ENCODE measurements around the gene TMOD3.

The TMOD3 gene

DNA sequence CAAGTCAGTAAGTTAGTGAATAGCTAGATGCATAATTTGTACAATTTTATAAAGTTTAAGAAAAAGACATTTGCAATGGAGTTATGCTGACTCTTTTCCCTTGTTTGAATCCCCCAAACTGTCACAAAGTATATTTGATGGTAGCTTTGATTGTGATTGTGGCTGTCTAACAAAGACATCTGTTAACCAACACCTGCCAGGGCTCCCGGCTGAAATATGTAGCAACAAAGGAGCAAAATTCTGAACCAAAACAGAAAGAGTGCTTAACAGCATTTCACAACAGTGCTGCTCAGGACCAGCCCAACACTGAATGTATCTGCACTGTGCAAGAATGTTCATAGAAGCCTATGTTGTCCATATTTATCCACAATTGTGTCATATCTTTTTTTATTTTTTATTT, 102.7 kb downstream of the TMOD3 start:
- no peak for DNase-seq (ENCODE audit: low spot score)
- in situ Hi-C loops (cut with MboI; ENCODE audit: low pct_unique_long_range_greater_than_20kb, low sequenced_read_pairs, unreplicated experiment): no loop called here
- TF ChIP-seq, protein P1, sequence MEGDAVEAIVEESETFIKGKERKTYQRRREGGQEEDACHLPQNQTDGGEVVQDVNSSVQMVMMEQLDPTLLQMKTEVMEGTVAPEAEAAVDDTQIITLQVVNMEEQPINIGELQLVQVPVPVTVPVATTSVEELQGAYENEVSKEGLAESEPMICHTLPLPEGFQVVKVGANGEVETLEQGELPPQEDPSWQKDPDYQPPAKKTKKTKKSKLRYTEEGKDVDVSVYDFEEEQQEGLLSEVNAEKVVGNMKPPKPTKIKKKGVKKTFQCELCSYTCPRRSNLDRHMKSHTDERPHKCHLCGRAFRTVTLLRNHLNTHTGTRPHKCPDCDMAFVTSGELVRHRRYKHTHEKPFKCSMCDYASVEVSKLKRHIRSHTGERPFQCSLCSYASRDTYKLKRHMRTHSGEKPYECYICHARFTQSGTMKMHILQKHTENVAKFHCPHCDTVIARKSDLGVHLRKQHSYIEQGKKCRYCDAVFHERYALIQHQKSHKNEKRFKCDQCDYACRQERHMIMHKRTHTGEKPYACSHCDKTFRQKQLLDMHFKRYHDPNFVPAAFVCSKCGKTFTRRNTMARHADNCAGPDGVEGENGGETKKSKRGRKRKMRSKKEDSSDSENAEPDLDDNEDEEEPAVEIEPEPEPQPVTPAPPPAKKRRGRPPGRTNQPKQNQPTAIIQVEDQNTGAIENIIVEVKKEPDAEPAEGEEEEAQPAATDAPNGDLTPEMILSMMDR (IDR thresholded peaks at IDR 0.05; ENCODE audit: extremely low read depth, insufficient read depth, missing control alignments): no peak

DNA sequence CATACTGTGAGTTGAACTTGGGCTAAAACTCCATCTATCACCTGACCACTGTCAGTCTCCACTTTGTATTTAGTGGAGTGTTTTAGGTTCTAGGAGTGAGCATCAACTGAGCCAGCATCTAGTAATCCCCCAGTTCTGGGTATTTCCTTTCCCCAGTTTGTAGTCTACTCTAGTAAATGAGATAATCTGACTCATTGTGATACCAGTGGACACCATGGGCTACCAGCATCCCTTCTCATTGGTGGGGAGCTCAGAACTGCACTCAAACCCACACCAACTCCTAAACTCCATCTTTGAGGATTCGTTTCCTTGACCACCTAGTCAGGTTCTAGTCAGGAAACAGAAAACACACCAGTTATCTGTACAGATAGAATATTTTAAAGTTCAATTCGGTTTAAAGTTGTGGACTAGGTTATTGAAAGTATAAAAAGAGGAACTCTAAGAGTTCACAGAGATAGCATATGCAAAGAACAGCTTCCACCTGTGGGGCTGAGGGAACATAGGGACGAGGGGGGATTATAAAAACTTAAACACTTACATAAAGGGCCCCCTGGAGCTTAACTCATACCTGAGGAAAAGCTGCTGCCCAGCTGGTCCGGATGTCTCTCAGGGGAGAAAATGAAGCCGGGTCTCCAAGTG, 106.1 kb downstream of the TMOD3 start:
- DNase-seq (ENCODE audit: low spot score): peak; percentile 73
- in situ Hi-C loops (cut with MboI; ENCODE audit: low pct_unique_long_range_greater_than_20kb, low sequenced_read_pairs, unreplicated experiment): no loop called here
- TF ChIP-seq, protein P1 (IDR thresholded peaks at IDR 0.05; ENCODE audit: extremely low read depth, insufficient read depth, missing control alignments): no peak

DNA sequence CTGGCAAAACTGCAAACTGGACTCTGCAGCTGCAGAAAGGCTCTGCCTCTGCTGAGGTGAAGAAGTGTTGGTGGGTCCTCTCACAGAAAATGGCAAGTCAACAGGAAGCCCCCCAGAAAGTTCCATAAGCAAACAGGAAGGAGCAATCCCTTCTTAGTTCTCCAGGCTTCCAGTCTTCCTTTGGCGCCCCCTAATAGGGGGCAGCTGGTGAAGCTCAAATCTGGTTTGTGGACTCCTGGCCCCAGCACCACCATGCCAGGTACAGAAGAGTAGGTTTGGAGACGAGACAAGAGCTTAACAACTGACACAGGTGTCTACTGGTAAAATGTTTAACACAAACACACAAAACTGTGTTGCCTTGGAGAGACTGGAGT, 106.6 kb downstream of the TMOD3 start:
- TF ChIP-seq, protein P1 (IDR thresholded peaks at IDR 0.05; ENCODE audit: extremely low read depth, insufficient read depth, missing control alignments): no peak
- no peak for DNase-seq (ENCODE audit: low spot score)
- in situ Hi-C loops (cut with MboI; ENCODE audit: low pct_unique_long_range_greater_than_20kb, low sequenced_read_pairs, unreplicated experiment): no loop called here

DNA sequence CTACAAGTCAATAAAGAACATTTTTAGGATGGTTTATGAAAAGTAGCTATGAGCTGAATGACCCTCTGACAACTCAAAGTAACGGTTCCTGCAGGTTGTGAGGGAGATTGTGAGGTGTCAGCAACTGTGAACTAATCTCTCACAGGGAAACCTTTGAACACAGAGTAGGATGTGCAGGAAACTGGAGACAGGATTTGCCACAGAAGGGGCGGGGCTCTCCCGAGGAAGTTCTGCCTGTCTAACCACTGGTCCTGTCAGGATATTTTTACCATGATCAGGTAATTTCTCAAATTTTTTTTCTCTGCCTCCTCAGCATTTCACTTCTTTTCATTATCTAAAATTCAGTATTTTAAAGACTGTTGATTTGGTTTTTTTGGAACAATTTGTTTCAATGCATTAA, 108.8 kb downstream of the TMOD3 start:
- TF ChIP-seq, protein P1 (IDR thresholded peaks at IDR 0.05; ENCODE audit: extremely low read depth, insufficient read depth, missing control alignments): no peak
- no peak for DNase-seq (ENCODE audit: low spot score)
- in situ Hi-C loops (cut with MboI; ENCODE audit: low pct_unique_long_range_greater_than_20kb, low sequenced_read_pairs, unreplicated experiment): no loop called here

DNA sequence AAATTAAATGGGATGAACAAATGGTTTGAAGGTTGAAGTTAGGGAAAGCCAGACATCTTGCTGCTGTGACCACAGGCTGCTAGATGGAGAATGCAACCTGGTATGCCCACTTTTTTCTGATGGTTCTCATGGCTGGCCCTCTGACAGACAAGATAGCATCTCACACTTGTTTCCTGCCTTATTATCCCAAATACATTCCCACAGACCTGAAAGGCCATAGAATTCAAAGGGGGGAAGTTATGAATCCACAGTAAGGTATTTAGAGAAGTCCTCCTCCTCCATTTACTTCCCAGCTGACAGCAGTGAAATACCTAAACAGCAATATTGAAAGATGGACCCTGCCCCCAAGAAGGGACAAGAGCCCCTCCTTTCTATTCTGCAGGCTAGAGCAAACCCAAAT, 109.8 kb downstream of the TMOD3 start:
- DNase-seq (ENCODE audit: low spot score): no peak
- TF ChIP-seq, protein P1 (IDR thresholded peaks at IDR 0.05; ENCODE audit: extremely low read depth, insufficient read depth, missing control alignments): no peak
- in situ Hi-C loops (cut with MboI; ENCODE audit: low pct_unique_long_range_greater_than_20kb, low sequenced_read_pairs, unreplicated experiment): no loop called here

DNA sequence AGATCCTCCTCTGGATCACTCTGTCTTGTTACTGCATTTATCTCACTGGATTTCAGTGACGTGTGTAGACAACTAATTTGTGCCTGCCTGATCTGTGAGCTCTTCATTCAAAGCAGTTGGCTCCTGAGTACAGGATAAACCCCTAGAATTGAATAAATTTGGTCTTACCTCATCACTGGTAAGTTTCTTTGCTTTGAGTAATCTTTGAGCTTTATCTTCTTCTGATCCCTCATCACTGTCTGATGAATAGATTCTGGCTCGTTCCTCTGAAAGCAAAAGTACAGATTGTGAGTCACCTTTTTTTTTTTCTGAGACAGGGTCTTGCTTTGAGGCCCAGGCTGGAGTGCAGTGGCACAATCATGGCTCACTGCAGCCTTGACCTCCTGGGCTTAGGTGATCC, 117.7 kb downstream of the TMOD3 start:
- TF ChIP-seq, protein P1 (IDR thresholded peaks at IDR 0.05; ENCODE audit: extremely low read depth, insufficient read depth, missing control alignments): no peak
- in situ Hi-C loops (cut with MboI; ENCODE audit: low pct_unique_long_range_greater_than_20kb, low sequenced_read_pairs, unreplicated experiment): no loop called here
- DNase-seq (ENCODE audit: low spot score): no peak
